ENCODE measurements around the gene ACOXL.

DNA sequence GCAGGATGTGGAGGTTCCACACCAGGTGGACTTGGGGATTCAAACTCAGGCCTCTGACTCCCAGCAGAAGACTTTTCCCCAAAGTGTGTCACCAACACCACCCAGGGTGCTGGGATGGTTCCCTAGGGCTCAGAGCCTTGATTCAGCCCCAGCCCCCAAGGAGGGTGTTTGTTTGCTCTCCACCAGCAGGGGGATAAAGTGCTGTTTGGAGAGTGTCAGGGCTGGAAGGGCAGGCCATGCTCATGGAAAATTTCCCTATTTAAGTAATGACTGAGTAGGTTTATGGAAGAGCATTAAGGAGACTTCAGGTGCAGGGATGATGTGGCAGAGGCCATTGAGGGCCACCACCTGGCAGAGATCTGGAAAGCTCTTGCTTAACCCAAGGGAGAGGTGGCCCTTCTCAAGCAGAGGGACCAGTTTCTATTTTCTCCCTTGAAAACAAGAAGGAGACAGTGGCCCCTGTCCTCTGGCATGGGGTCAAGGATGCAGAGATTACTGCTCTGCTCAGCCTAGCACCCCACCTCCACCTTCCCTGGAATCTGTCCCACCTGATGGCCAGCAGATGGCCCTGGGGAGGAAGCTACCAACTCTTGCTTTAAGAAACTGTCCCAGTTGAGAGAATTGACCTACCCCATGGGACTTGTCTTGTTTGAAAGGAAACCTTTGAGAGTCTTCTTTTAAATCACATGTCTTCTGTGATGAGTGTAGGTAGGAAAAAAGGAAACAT is 122.1 kb downstream of the ACOXL start:
- TF ChIP-seq, protein P1, sequence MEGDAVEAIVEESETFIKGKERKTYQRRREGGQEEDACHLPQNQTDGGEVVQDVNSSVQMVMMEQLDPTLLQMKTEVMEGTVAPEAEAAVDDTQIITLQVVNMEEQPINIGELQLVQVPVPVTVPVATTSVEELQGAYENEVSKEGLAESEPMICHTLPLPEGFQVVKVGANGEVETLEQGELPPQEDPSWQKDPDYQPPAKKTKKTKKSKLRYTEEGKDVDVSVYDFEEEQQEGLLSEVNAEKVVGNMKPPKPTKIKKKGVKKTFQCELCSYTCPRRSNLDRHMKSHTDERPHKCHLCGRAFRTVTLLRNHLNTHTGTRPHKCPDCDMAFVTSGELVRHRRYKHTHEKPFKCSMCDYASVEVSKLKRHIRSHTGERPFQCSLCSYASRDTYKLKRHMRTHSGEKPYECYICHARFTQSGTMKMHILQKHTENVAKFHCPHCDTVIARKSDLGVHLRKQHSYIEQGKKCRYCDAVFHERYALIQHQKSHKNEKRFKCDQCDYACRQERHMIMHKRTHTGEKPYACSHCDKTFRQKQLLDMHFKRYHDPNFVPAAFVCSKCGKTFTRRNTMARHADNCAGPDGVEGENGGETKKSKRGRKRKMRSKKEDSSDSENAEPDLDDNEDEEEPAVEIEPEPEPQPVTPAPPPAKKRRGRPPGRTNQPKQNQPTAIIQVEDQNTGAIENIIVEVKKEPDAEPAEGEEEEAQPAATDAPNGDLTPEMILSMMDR (IDR thresholded peaks at IDR 0.05): peak in 1 of 4 donors; percentile 5
- TF ChIP-seq POLR2A (IDR thresholded peaks at IDR 0.05): no peak

Measured in right lobe of liver (tissue), 4 donors.